GM23248 (cell line): Measurements from ENCODE around the gene RIPOR3. TPM values are rescaled to one million over a fixed set of nuclear protein-coding genes. Genes with fewer than 3 reads are reported as not detected.

Experiments used
- DNase-seq: peaks from one replicate; pipeline ENCODE4 v3.0.0-alpha.2; 2015
- H2AFZ ChIP-seq: fragments of 200-600 bp; sonication (generic); 2 replicates; pipeline ENCODE4 v1.6.1; 2016; ENCODE audit warnings: antibody characterized with exemption
- H3F3A ChIP-seq: fragments of 200-600 bp; sonication (generic); 2 replicates; pipeline ENCODE4 v1.6.1; 2016; ENCODE audit warnings: mild to moderate bottlenecking, antibody characterized with exemption, mixed run types; ENCODE audit not compliant: insufficient read depth
- H3K27ac ChIP-seq: fragments of 200-600 bp; sonication (generic); 2 replicates; pipeline ENCODE4 v1.5.1; 2016; ENCODE audit warnings: mild to moderate bottlenecking
- H3K27me3 ChIP-seq: fragments of 200-600 bp; sonication (generic); replicated peaks from 2 replicates; pipeline ENCODE4 v1.6.1; 2016; ENCODE audit warnings: mild to moderate bottlenecking; ENCODE audit not compliant: insufficient read depth
- H3K36me3 ChIP-seq: fragments of 200-600 bp; sonication (generic); 2 replicates; pipeline ENCODE4 v1.6.1; 2016; ENCODE audit warnings: low read depth, mild to moderate bottlenecking
- H3K4me1 ChIP-seq: fragments of 200-600 bp; sonication (generic); 2 replicates; pipeline ENCODE4 v1.6.1; 2016; ENCODE audit warnings: mild to moderate bottlenecking; ENCODE audit not compliant: insufficient read depth
- H3K4me2 ChIP-seq: fragments of 200-600 bp; sonication (generic); one replicate; pipeline ENCODE4 v1.6.1; 2016; ENCODE audit warnings: mild to moderate bottlenecking; ENCODE audit not compliant: unreplicated experiment
- H3K4me3 ChIP-seq: fragments of 200-600 bp; sonication (generic); 2 replicates; pipeline ENCODE4 v1.5.1; 2016; ENCODE audit warnings: mild to moderate bottlenecking
- H3K79me2 ChIP-seq: fragments of 200-600 bp; sonication (generic); 2 replicates; pipeline ENCODE4 v1.6.1; 2016; ENCODE audit warnings: mild to moderate bottlenecking; ENCODE audit not compliant: insufficient read depth
- H3K9ac ChIP-seq: fragments of 200-600 bp; sonication (generic); 2 replicates; pipeline ENCODE4 v1.6.1; 2016; ENCODE audit warnings: mild to moderate bottlenecking
- H3K9me2 ChIP-seq: fragments of 200-600 bp; sonication (generic); 2 replicates; pipeline ENCODE4 v1.6.1; 2016; ENCODE audit warnings: mixed run types, mild to moderate bottlenecking, moderate library complexity; ENCODE audit not compliant: insufficient read depth
- H3K9me3 ChIP-seq: fragments of 200-600 bp; sonication (generic); one replicate; pipeline ENCODE4 v1.6.1; 2017; ENCODE audit warnings: low read depth
- H4K20me1 ChIP-seq: fragments of 200-600 bp; sonication (generic); 2 replicates; pipeline ENCODE4 v1.6.0; 2016; ENCODE audit not compliant: insufficient read depth
- EZH2 ChIP-seq: fragments of 200-600 bp; sonication (generic); IDR thresholded peaks from 2 replicates; pipeline ENCODE4 v1.6.1; 2018; ENCODE audit warnings: antibody characterized with exemption, mild to moderate bottlenecking; ENCODE audit not compliant: insufficient read depth, poor library complexity, severe bottlenecking
- EZH2phosphoT487 ChIP-seq: fragments of 200-600 bp; sonication (generic); IDR thresholded peaks from 2 replicates; pipeline ENCODE4 v1.6.1; 2018; ENCODE audit warnings: antibody characterized with exemption, moderate library complexity, mild to moderate bottlenecking, low read depth; ENCODE audit not compliant: insufficient read depth
- WGBS, 2 experiments: methylation state at CpG; one replicate each; pipeline ENCODE4 v1.1.6; 2015 to 2017; ENCODE audit warnings: low lambda C conversion rate in 2 of 2, low coverage in 1 of 2; ENCODE audit errors: missing lambda C conversion rate in 2 of 2; 5-methylcytosine and 5-hydroxymethylcytosine counted together
- in situ Hi-C: fragments of 300-500 bp; cut with MboI; formaldehyde crosslinking; loops from 2 replicates; pipeline ENCODE4 v1.15.0; 2020
- polyA plus RNA-seq: library from polyadenylated mRNA; unstranded; fragments of >200 nt; fragmentation: Nextera tagmentation; extraction: Ambion mirVana; gene quantifications from 2 replicates; pipeline ENCODE4 v1.2.1, GENCODE V29; 2016
- total RNA-seq: library from RNA; depleted of rRNA; stranded (reverse); fragments of >200 nt; shearing (Covaris generic); gene quantifications from 2 replicates; pipeline ENCODE4 v1.2.3, GENCODE V29; 2014

RIPOR3 gene
- total and polyA plus RNA-seq, 2 experiments from 2014 or later: 0.49 TPM; not detected in 1

GRCh38 chr20:50725724-50726005, 34.3 kb upstream of the RIPOR3 start:
- H3F3A ChIP-seq: peaks cover 32% of the 10 kb centered on the region
- no peaks in the 10 kb centered on the region for H3K36me3 ChIP-seq
- no peaks in the 10 kb centered on the region for H3K9me2 ChIP-seq
- no peak for DNase-seq
- H3K9ac ChIP-seq: no peak overlapping the region
- no peaks in the 10 kb centered on the region for H3K9me3 ChIP-seq
- WGBS, 2 experiments: 92 to 94% methylated on average over 10 of the region's 10 CpGs
- no peaks in the 10 kb centered on the region for H4K20me1 ChIP-seq
- peak overlapping the region; percentile 54 for H3K4me2 ChIP-seq
- H3K27ac ChIP-seq: peak overlapping the region; percentile 54
- H2AFZ ChIP-seq: peak overlapping the region; percentile 58; the same call in 1 of the 2 replicates
- no peak overlapping the region for H3K4me3 ChIP-seq
- no peaks in the 10 kb centered on the region for H3K27me3 ChIP-seq
- H3K4me1 ChIP-seq: peaks cover 23% of the 10 kb centered on the region
- TF ChIP-seq EZH2: no peak
- TF ChIP-seq EZH2phosphoT487: no peak
- in situ Hi-C loops: loop anchor here (25.0 kb wide), 1 partner anchor 538 kb away; the partner anchor contains the start of gene CEBPB
- no peaks in the 10 kb centered on the region for H3K79me2 ChIP-seq

DNA sequence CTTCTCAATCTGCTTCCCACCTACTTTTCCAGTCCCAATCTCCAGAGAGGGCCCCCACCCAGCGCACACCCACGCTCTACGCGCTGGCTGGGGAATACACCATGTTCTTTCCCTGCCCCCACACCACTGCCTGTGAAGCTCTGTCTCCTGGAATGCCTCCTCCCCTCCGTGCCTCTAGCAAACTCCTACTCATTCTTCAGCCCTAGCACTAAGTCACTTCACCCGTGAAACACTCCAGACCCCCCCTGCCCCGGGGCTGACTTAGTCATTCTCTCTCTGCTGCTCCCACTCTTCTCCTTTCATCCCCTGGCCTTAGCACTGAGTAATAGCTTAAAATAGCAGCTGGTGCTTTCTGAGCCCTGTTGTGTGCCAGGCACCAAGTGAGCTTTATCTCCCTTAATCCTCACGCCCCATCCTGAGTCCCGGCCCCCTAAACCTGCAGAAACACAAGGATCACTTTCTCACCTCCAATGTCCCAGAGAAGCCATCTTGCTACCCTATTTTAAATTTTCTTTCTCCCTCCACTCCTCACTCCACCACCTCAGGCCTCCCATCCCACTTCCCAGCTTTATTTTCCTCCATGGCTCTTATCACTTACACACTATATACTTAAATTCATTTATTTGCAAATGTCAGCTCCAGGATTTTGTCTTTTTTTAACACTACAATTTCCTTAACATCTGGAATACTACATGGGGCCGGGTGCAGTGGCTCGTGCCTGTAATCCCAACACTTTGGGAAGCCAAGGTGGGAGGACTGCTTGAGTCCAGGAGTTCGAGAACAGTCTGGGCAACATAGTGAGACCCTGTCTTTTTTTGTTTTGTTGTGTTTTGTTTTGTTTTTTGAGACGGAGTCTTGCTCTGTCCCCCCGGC, 33.7 kb upstream of the RIPOR3 start:
- no peaks in the 10 kb centered on the region for H3K36me3 ChIP-seq
- peaks cover 30% of the 10 kb centered on the region for H3F3A ChIP-seq
- H2AFZ ChIP-seq: peak overlapping the region; percentile 58
- TF ChIP-seq EZH2phosphoT487 (no peak), EZH2 (no peak)
- no peaks in the 10 kb centered on the region for H3K9me2 ChIP-seq
- no peaks in the 10 kb centered on the region for H3K79me2 ChIP-seq
- H3K9ac ChIP-seq: peak overlapping the region; percentile 48
- H3K4me1 ChIP-seq: peaks cover 23% of the 10 kb centered on the region
- no peaks in the 10 kb centered on the region for H3K9me3 ChIP-seq
- H4K20me1 ChIP-seq: no peaks in the 10 kb centered on the region
- peak overlapping the region; percentile 67 for H3K27ac ChIP-seq
- H3K4me3 ChIP-seq: peak overlapping the region; percentile 47
- peak; percentile 98 for DNase-seq
- peak overlapping the region; percentile 68 for H3K4me2 ChIP-seq
- H3K27me3 ChIP-seq: no peaks in the 10 kb centered on the region
- WGBS, 2 experiments: 26 to 27% methylated on average over 14 of the region's 14 CpGs
- in situ Hi-C loops: loop anchor here (25.0 kb wide), 1 partner anchor 538 kb away; the partner anchor contains the start of gene CEBPB

DNA sequence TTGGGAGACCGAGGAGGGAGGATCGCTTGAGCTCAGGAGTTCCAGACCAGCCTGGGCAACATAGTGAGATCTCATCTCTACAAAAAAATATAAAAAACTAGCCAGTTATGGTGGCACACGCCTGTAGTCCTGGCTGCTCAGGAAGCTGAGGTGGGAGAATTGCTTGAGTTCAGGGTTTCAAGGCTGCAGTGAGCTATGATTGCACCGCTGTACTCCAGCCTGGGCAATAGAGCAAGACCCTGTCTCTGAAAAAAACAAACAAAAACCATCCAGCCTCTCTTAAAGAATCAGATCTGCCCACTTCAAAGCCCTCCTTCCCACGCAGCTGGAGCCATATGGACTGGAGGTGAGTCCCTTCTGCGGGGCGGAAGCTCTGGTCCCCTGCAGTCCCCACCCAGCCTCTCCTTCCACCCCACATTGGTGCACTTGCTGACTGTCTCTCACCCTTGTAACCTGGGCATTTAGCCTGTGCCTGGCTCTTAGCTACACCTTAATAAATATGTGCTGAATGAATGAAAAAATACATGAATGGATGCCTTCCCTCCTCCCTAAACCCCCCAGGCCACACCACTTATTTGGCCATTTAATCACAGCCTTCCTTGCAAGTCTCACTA, 32.9 kb upstream of the RIPOR3 start:
- H3F3A ChIP-seq: peaks cover 24% of the 10 kb centered on the region
- peak overlapping the region; percentile 68 for H3K4me2 ChIP-seq
- H3K27me3 ChIP-seq: no peaks in the 10 kb centered on the region
- no peaks in the 10 kb centered on the region for H4K20me1 ChIP-seq
- H3K79me2 ChIP-seq: no peaks in the 10 kb centered on the region
- WGBS, 2 experiments: 93 to 94% methylated on average over 7 of the region's 7 CpGs
- DNase-seq: no peak
- TF ChIP-seq EZH2 (no peak), EZH2phosphoT487 (no peak)
- no peaks in the 10 kb centered on the region for H3K9me2 ChIP-seq
- H2AFZ ChIP-seq: peak overlapping the region; percentile 58
- H3K4me3 ChIP-seq: peak overlapping the region; percentile 47
- no peaks in the 10 kb centered on the region for H3K9me3 ChIP-seq
- H3K36me3 ChIP-seq: no peaks in the 10 kb centered on the region
- in situ Hi-C loops: no loop called here
- peak overlapping the region; percentile 48 for H3K9ac ChIP-seq
- peaks cover 23% of the 10 kb centered on the region for H3K4me1 ChIP-seq
- peak overlapping the region; percentile 67 for H3K27ac ChIP-seq

DNA sequence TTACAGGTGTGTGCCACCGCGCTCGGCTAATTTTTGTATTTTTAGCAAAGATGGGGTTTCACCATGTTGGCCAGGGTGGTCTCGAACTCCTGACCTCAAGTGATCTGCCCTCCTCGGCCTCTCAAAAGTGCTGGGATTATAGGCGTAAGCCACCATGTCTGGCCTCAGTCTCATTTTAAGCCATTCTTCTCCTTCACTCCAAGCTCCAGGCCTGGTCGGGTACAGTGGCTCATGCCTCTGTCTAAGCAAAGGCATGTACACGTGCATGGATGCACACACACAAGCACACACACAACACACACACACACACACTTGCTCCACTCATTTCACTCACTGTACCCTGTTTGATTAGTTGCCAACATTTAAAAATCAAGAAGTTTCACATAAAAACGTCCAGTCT, 32.3 kb upstream of the RIPOR3 start:
- WGBS, 2 experiments: 87 to 96% methylated on average over 8 to 9 of the region's 9 CpGs
- no peak overlapping the region for H3K4me3 ChIP-seq
- no peak for DNase-seq
- H3F3A ChIP-seq: peaks cover 24% of the 10 kb centered on the region
- no peaks in the 10 kb centered on the region for H3K79me2 ChIP-seq
- H3K4me1 ChIP-seq: peaks cover 23% of the 10 kb centered on the region
- H3K9me3 ChIP-seq: no peaks in the 10 kb centered on the region
- no peak overlapping the region for H3K4me2 ChIP-seq
- in situ Hi-C loops: no loop called here
- H3K27me3 ChIP-seq: no peaks in the 10 kb centered on the region
- H3K27ac ChIP-seq: no peak overlapping the region
- no peak overlapping the region for H2AFZ ChIP-seq
- H4K20me1 ChIP-seq: no peaks in the 10 kb centered on the region
- H3K36me3 ChIP-seq: no peaks in the 10 kb centered on the region
- TF ChIP-seq EZH2 (no peak), EZH2phosphoT487 (no peak)
- no peak overlapping the region for H3K9ac ChIP-seq
- H3K9me2 ChIP-seq: no peaks in the 10 kb centered on the region
